GM12878 (cell line): ENCODE results near the gene SIRT2. TPM values are rescaled to one million over a fixed set of nuclear protein-coding genes. Genes with fewer than 3 reads are reported as not detected.

ENCODE experiments used
- ATAC-seq: fragments of 200-7000 bp; cut with Tn5 transposase; 3 replicates; pipeline ENCODE4 v1.9.1; 2020; ENCODE audit warnings: mild to moderate bottlenecking, moderate library complexity
- BruUV-seq: library from RNA; stranded (reverse); fragments of 400-500 nt; replicated peaks from 2 replicates; lab custom pipeline; 2021; lab: Mats Ljungman, UMichigan
- CTCF ChIA-PET: fragments of 300-600 bp; sonication (Branson Sonifier 250); formaldehyde crosslinking; extraction: SDS; loops from one replicate; lab custom pipeline; 2021; ENCODE audit warnings: inconsistent platforms; lab: Yijun Ruan, JAX
- POLR2A ChIA-PET: fragments of 350-600 bp; formaldehyde crosslinking; extraction: SDS; loops from one replicate; lab custom pipeline; 2021; ENCODE audit warnings: inconsistent platforms; lab: Charles Lee
- RAD21 ChIA-PET: fragments of 300-600 bp; sonication (Branson Sonifier 250); formaldehyde crosslinking; loops from one replicate; lab custom pipeline; 2023; ENCODE audit warnings: antibody characterized with exemption; ENCODE audit not compliant: unreplicated experiment; lab: Charles Lee
- SMC1A ChIA-PET: fragments of 300-600 bp; sonication (Branson Sonifier 250); formaldehyde crosslinking; loops from one replicate; lab custom pipeline; 2023; ENCODE audit not compliant: unreplicated experiment, uncharacterized antibody; lab: Charles Lee
- DNase-seq: peaks from one replicate; pipeline ENCODE4 v3.0.0-alpha.2; 2011; ENCODE audit warnings: low read depth, low spot score
- FAIRE-seq: peaks from 3 replicates; lab custom pipeline; 2011; peaks lifted over from hg19 to GRCh38; lab: Jason Lieb, UNC
- H2AFZ ChIP-seq: 2 replicates; pipeline ENCODE4 v1.6.0; 2011; ENCODE audit warnings: low read depth, low read length, control low read depth; ENCODE audit not compliant: control insufficient read depth
- H3K27ac ChIP-seq: 2 replicates; pipeline ENCODE4 v1.5.1; 2011; ENCODE audit warnings: control low read depth; ENCODE audit not compliant: control insufficient read depth, insufficient read depth
- H3K27me3 ChIP-seq, 2 experiments: replicated peaks in 1 of 2; 2 replicates each; pipeline versions ENCODE4 v1.6.0 to v1.6.1; 2011; ENCODE audit warnings: low read length in 1 of 2; ENCODE audit not compliant: control insufficient read depth in 2 of 2, insufficient read depth in 2 of 2
- H3K36me3 ChIP-seq, 2 experiments: 2 replicates each; pipeline ENCODE4 v1.5.1; 2011; ENCODE audit warnings: low read length in 1 of 2; ENCODE audit not compliant: control insufficient read depth in 2 of 2, insufficient read depth in 2 of 2
- H3K4me1 ChIP-seq: 2 replicates; pipeline ENCODE4 v1.6.1; 2011; ENCODE audit warnings: mild to moderate bottlenecking, low read length, moderate library complexity, mixed read lengths; ENCODE audit not compliant: control insufficient read depth, insufficient read depth
- H3K4me2 ChIP-seq: 2 replicates; pipeline ENCODE4 v1.6.0; 2011; ENCODE audit warnings: control low read depth; ENCODE audit not compliant: control insufficient read depth, insufficient read depth
- H3K4me3 ChIP-seq: fragments of 200-600 bp; sonication (generic); 2 replicates; pipeline ENCODE4 v1.5.1; 2016
- H3K79me2 ChIP-seq: 2 replicates; pipeline ENCODE4 v1.6.0; 2011; ENCODE audit warnings: low read length; ENCODE audit not compliant: control insufficient read depth, insufficient read depth
- H3K9ac ChIP-seq: 2 replicates; pipeline ENCODE4 v1.8.0; 2011; ENCODE audit warnings: low read length, control low read depth, mixed read lengths; ENCODE audit not compliant: control insufficient read depth, insufficient read depth
- H3K9me3 ChIP-seq: replicated peaks from 3 replicates; pipeline ENCODE4 v1.5.1; 2011; ENCODE audit warnings: mild to moderate bottlenecking, low read length; ENCODE audit not compliant: control insufficient read depth, insufficient read depth
- H4K20me1 ChIP-seq: 2 replicates; pipeline ENCODE4 v1.6.0; 2011; ENCODE audit not compliant: control insufficient read depth, insufficient read depth
- BACH1 ChIP-seq: fragments of 450-650 bp; IDR thresholded peaks from 2 replicates; pipeline ENCODE4 v1.6.1; 2017; ENCODE audit warnings: mild to moderate bottlenecking, borderline replicate concordance
- E2F8 ChIP-seq: fragments of 450-650 bp; IDR thresholded peaks from 2 replicates; pipeline ENCODE4 v1.6.1; 2018; ENCODE audit warnings: mild to moderate bottlenecking, low read depth, moderate library complexity; ENCODE audit not compliant: partially characterized antibody
- E4F1 ChIP-seq: fragments of 450-650 bp; IDR thresholded peaks from 2 replicates; pipeline ENCODE4 v1.6.1; 2018; ENCODE audit warnings: borderline replicate concordance, mild to moderate bottlenecking; ENCODE audit not compliant: partially characterized antibody
- JUNB ChIP-seq: IDR thresholded peaks from 2 replicates; pipeline ENCODE4 v1.6.1; 2016; ENCODE audit warnings: antibody characterized with exemption, mild to moderate bottlenecking
- MTA2 ChIP-seq: fragments of 450-650 bp; IDR thresholded peaks from 2 replicates; pipeline ENCODE4 v1.6.1; 2016; ENCODE audit warnings: low read depth, mild to moderate bottlenecking, moderate library complexity
- MXI1 ChIP-seq: fragments of 150-350 bp; IDR thresholded peaks from 2 replicates; pipeline ENCODE4 v1.6.1; 2011; ENCODE audit warnings: low read depth, mild to moderate bottlenecking, inconsistent platforms, low read length, improper control_type of control experiment
- POLR2AphosphoS5 ChIP-seq: IDR thresholded peaks from 2 replicates; pipeline ENCODE4 v1.6.1; 2011; ENCODE audit warnings: mild to moderate bottlenecking, low read length, inconsistent platforms
- SIX5 ChIP-seq: IDR thresholded peaks from 2 replicates; pipeline ENCODE4 v1.6.1; 2011; ENCODE audit warnings: mild to moderate bottlenecking, low read depth, low read length, moderate library complexity; ENCODE audit not compliant: severe bottlenecking
- SKIL ChIP-seq: fragments of 450-650 bp; IDR thresholded peaks from 2 replicates; pipeline ENCODE4 v1.6.1; 2017; ENCODE audit warnings: mild to moderate bottlenecking, low read depth, inconsistent platforms; ENCODE audit not compliant: poor library complexity, severe bottlenecking
- SMAD5 ChIP-seq: IDR thresholded peaks from 2 replicates; pipeline ENCODE4 v1.6.1; 2016; ENCODE audit warnings: antibody characterized with exemption, low read depth
- STAT3 ChIP-seq: IDR thresholded peaks from 2 replicates; pipeline ENCODE4 v1.6.1; 2011; ENCODE audit warnings: low read depth, low read length, improper control_type of control experiment
- WRNIP1 ChIP-seq: IDR thresholded peaks from 2 replicates; pipeline ENCODE4 v1.6.1; 2011; ENCODE audit warnings: low read depth, low read length, improper control_type of control experiment, borderline replicate concordance
- ZNF24 ChIP-seq: fragments of 450-650 bp; IDR thresholded peaks from 2 replicates; pipeline ENCODE4 v1.6.1; 2017; ENCODE audit warnings: antibody characterized with exemption, mild to moderate bottlenecking
- WGBS: methylation state at CpG from one replicate; pipeline ENCODE4 v1.1.6; 2016; ENCODE audit warnings: low lambda C conversion rate; ENCODE audit not compliant: insufficient replicate concordance, insufficient coverage; ENCODE audit errors: missing lambda C conversion rate; 5-methylcytosine and 5-hydroxymethylcytosine counted together
- in situ Hi-C: fragments of 300-500 bp; cut with MboI; formaldehyde crosslinking; loops from 9 replicates; pipeline ENCODE4 v1.14.3; 2018; ENCODE audit warnings: mixed read lengths
- intact Hi-C: fragments of 100-400 bp; cut with micrococcal nuclease; formaldehyde crosslinking; loops from one replicate; pipeline ENCODE4 v1.14.2; 2022; ENCODE audit not compliant: unreplicated experiment
- polyA plus RNA-seq, 11 experiments: library from polyadenylated mRNA; depleted of rRNA in 4 of 11; unstranded in 6 of 11; stranded (reverse) in 5 of 11; fragments of >200 nt; fragmentation: Nextera tagmentation in 4 of 11; fragmentation: Illumina TruSeq in 1 of 11; extraction: Ambion mirVana in 4 of 11; extraction: Trizol in 1 of 11; gene quantifications; 1 replicate in 1 of 11; 2 replicates in 10 of 11; pipeline versions ENCODE4 v1.2.1 to v1.2.3, GENCODE V29; 2011 to 2016; ENCODE audit warnings: inconsistent platforms in 2 of 11, missing spikeins in 2 of 11, low read depth in 1 of 11
- total RNA-seq, 4 experiments: library from RNA; depleted of rRNA in 3 of 4; stranded (reverse); fragments of >200 nt in 3 of 4; fragmentation: Illumina TruSeq in 1 of 4; extraction: Trizol in 1 of 4; gene quantifications; 2 replicates each; pipeline versions ENCODE4 v1.2.1 to v1.2.3, GENCODE V29; 2013 to 2021

The SIRT2 gene
- total and polyA plus RNA-seq, 10 of the 15 experiments (the other 5 are each of a cell fraction or from before 2014, with no cell fraction given): 1.4 to 38.7 (median 24.1) TPM

- no peak for TF ChIP-seq E4F1
- no peak for TF ChIP-seq SKIL
- TF ChIP-seq, all 136 proteins: peak for 3
Measured at GRCh38 chr19:38839816-38840582, 59.4 kb downstream of the SIRT2 start (continued).

- RAD21 ChIA-PET: no interaction called here
- intact Hi-C loops: loop anchor here (10.0 kb wide), 2 partner anchors 46 to 294 kb away; no protein-coding TSS in a partner anchor
- no peak for TF ChIP-seq STAT3
- peak; percentile 65 for TF ChIP-seq POLR2AphosphoS5
- no peak for TF ChIP-seq MTA2
- no peak for TF ChIP-seq JUNB
- TF ChIP-seq E2F8: no peak
- TF ChIP-seq SMAD5: 0 out of 2 replicates have a peak, but pooled peaks have one; percentile 2
- no peak for TF ChIP-seq MXI1
- TF ChIP-seq ZNF24: no peak
- TF ChIP-seq SIX5: no peak
- no peak for TF ChIP-seq WRNIP1
- TF ChIP-seq BACH1: peak; percentile 27; the same call in 1 of the 2 replicates
Measured at GRCh38 chr19:38838986-38839761, 60.2 kb downstream of the SIRT2 start.

More at GRCh38 chr19:38838986-38839761, 60.2 kb downstream of the SIRT2 start:
- Histone ChIP-seq H3K79me2 (peaks cover 17% of the 10 kb centered on the region), H3K36me3 (peaks cover 49 to 67% of the 10 kb centered on the region in 2 experiments), H3K4me3 (no peak overlapping the region), H3K9me3 (no peaks in the 10 kb centered on the region), H3K9ac (no peak overlapping the region), H3K4me2 (no peak overlapping the region), H2AFZ (no peak overlapping the region), H4K20me1 (peaks cover 4% of the 10 kb centered on the region), H3K27ac (no peak overlapping the region), H3K4me1 (peaks cover 18% of the 10 kb centered on the region), H3K27me3 (no peaks in the 10 kb centered on the region)
- in situ Hi-C loops: no loop called here
- no TSS peak for BruUV-seq
- ChIA-PET SMC1A (no interaction called here), CTCF (no interaction called here), POLR2A (no interaction called here)
- ATAC-seq (no peak), FAIRE-seq (no peak), DNase-seq (no peak)
- WGBS: over 99% methylated on average over 12 of the region's 12 CpGs
